ENCODE data around the gene HYAL3. TPM values are rescaled to one million over a fixed set of nuclear protein-coding genes. Genes with fewer than 3 reads are reported as not detected.

The HYAL3 gene
- total RNA-seq, 4 donors from 2014 or later: 1.9 to 3.9 (median 3.3) TPM; not detected in 1

DNA sequence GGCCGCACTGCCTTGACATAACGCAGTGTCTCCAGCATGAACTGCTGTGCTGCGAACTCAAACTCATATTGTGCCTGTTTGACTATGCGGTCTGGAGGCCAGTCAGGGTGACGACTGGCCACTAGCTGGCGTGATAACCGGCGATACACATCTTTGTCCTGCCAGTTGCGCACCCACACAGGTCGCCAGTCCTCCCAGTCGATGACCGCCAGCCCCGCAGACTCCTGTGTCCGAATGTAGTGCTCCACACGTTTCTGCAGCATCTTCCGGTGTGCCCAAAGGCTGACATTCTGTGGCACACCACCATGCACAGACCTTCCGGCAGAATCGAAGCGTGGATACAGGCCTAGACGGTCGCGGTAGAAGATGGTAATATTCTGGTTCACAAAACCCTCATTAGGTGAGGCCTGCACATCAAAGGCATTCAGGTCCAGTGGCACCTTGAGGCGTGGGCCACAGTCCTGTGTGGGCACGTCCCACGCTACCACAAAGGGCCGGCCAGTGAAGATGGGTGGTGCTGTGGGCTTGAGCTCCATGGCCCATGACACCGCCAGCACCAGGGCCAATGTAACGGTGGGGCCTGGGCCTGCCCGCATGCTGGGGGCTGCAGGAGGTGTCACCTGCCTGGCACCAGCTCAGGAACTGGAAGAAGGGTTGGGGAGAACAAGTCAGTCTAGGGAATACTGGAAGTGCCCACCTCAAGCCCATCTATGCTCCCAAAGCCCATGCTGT lies 20.9 kb upstream of the HYAL3 start:
- DNase-seq: peak in 1 of 2 donors; percentile 31
- TF ChIP-seq, protein P1, sequence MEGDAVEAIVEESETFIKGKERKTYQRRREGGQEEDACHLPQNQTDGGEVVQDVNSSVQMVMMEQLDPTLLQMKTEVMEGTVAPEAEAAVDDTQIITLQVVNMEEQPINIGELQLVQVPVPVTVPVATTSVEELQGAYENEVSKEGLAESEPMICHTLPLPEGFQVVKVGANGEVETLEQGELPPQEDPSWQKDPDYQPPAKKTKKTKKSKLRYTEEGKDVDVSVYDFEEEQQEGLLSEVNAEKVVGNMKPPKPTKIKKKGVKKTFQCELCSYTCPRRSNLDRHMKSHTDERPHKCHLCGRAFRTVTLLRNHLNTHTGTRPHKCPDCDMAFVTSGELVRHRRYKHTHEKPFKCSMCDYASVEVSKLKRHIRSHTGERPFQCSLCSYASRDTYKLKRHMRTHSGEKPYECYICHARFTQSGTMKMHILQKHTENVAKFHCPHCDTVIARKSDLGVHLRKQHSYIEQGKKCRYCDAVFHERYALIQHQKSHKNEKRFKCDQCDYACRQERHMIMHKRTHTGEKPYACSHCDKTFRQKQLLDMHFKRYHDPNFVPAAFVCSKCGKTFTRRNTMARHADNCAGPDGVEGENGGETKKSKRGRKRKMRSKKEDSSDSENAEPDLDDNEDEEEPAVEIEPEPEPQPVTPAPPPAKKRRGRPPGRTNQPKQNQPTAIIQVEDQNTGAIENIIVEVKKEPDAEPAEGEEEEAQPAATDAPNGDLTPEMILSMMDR (IDR thresholded peaks at IDR 0.05): no peak
- TF ChIP-seq POLR2A (IDR thresholded peaks at IDR 0.05): no peak
- Histone ChIP-seq H3K36me3 (no peaks in the 10 kb centered on the region), H3K9me3 (no peaks in the 10 kb centered on the region), H3K27me3 (no peaks in the 10 kb centered on the region), H3K27ac (peak overlapping the region; percentile 95 to 96), H3K4me3 (peak overlapping the region; percentile 71 to 83), H3K4me1 (peaks cover 0 to 32% of the 10 kb centered on the region in 2 donors)
- intact Hi-C loops (cut with DNase I; ENCODE audit: low total_unique reads): no loop called here

- Histone ChIP-seq H3K27me3 (no peaks in the 10 kb centered on the region), H3K4me3 (peak overlapping the region in 1 of 2 donors; percentile 83), H3K4me1 (peaks cover 0 to 32% of the 10 kb centered on the region in 2 donors), H3K36me3 (no peaks in the 10 kb centered on the region), H3K9me3 (no peaks in the 10 kb centered on the region), H3K27ac (peak overlapping the region in 1 of 2 donors; percentile 95)
- TF ChIP-seq, protein P1 (IDR thresholded peaks at IDR 0.05): no peak
- no peak for TF ChIP-seq POLR2A (IDR thresholded peaks at IDR 0.05)
- DNase-seq: no peak
- intact Hi-C loops (cut with DNase I; ENCODE audit: low total_unique reads): no loop called here
Observed at GRCh38 chr3:50319181-50319893, 20.1 kb upstream of the HYAL3 start.

GRCh38 chr3:50318615-50319014 lies 19.4 kb upstream of the HYAL3 start:
- Histone ChIP-seq H3K27ac (peak overlapping the region in 1 of 2 donors; percentile 95), H3K27me3 (no peaks in the 10 kb centered on the region), H3K4me3 (no peak overlapping the region), H3K4me1 (peaks cover 0 to 32% of the 10 kb centered on the region in 2 donors), H3K9me3 (no peaks in the 10 kb centered on the region), H3K36me3 (no peaks in the 10 kb centered on the region)
- TF ChIP-seq, protein P1 (IDR thresholded peaks at IDR 0.05): no peak
- no peak for TF ChIP-seq POLR2A (IDR thresholded peaks at IDR 0.05)
- intact Hi-C loops (cut with DNase I; ENCODE audit: low total_unique reads): no loop called here
- DNase-seq: no peak

DNA sequence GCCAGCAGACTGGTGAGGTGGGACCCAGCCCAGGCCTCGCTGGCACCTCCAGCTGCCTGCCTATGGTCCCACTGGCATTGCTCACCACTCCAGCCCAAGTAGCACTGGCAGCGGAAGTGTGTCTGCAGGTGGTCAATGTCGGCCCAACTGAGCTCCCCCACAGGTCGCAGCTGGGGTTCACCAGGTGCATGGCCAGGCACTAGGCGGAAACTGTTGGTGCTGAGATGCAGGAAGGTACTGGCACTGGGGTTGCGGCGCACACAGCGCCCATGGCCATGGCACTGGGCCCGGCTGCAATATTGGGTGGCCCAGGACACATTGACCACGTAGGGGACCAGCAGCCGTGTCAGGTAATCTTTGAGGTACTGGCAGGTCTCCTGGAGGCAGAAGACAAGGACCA lies 19.0 kb upstream of the HYAL3 start:
- H3K36me3 ChIP-seq: no peaks in the 10 kb centered on the region
- TF ChIP-seq POLR2A (IDR thresholded peaks at IDR 0.05): no peak
- TF ChIP-seq, protein P1 (IDR thresholded peaks at IDR 0.05): no peak
- peak overlapping the region in 1 of 2 donors; percentile 43 for H3K27ac ChIP-seq
- no peaks in the 10 kb centered on the region for H3K9me3 ChIP-seq
- intact Hi-C loops (cut with DNase I; ENCODE audit: low total_unique reads): no loop called here
- H3K4me3 ChIP-seq: no peak overlapping the region
- H3K4me1 ChIP-seq: peaks cover 0 to 32% of the 10 kb centered on the region in 2 donors
- no peaks in the 10 kb centered on the region for H3K27me3 ChIP-seq
- DNase-seq: no peak

- no peaks in the 10 kb centered on the region for H3K27me3 ChIP-seq
- peaks cover 0 to 28% of the 10 kb centered on the region in 2 donors for H3K4me1 ChIP-seq
- H3K4me3 ChIP-seq: no peak overlapping the region
- H3K9me3 ChIP-seq: no peaks in the 10 kb centered on the region
- DNase-seq: no peak
- intact Hi-C loops (cut with DNase I; ENCODE audit: low total_unique reads): no loop called here
- no peak for TF ChIP-seq POLR2A (IDR thresholded peaks at IDR 0.05)
- TF ChIP-seq, protein P1 (IDR thresholded peaks at IDR 0.05): no peak
- H3K36me3 ChIP-seq: no peaks in the 10 kb centered on the region
- peak overlapping the region; percentile 43 for H3K27ac ChIP-seq
Observed at GRCh38 chr3:50317300-50317699, 18.1 kb upstream of the HYAL3 start.
